GM18526 (cell line): ENCODE results near the gene FMNL2.

Experiments used
- POLR2A ChIP-seq: IDR thresholded peaks from 3 replicates; pipeline ENCODE4 v1.6.1; 2011; ENCODE audit not compliant: insufficient read length; ENCODE audit errors: extremely low read depth

Gene FMNL2

DNA sequence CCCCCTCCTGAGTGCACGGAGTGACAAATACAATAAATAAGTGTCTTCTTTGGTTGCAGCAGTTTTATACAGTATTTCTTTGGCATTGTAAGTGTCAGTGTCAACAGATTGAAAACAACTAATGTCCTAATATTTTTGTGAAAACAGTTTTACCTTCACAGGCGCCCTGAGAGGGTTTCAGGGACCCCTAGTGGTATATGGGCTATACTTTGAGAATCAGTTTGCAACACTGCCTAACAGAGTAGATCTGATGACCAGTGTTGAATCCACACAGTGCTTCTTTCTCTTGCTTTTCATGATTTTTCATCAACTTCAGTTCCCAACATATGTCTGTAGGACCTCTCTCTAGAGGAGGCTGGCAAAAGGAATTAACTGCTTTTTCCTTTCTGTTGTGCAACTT is 220.1 kb downstream of the FMNL2 start:
- no peak for TF ChIP-seq POLR2A

DNA sequence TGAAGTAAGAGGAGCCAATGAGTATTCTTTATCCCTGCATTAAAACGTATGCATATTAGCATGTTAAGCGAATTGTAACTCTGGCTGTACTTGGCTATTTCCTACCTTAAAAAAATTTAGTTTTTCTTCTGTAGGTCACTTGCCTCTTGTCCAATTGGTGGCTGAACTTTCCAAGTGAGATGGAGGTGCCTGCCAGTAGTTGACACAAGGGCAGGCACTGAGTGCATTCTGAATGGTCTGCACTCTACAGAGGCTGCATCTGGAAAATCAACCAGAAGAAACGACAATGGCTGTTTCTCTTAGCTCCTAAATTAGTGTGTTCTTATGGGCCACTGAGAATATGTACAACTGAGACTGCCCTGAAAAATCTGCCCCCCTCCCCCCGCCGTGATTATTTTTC is 221.5 kb downstream of the FMNL2 start:
- no peak for TF ChIP-seq POLR2A

DNA sequence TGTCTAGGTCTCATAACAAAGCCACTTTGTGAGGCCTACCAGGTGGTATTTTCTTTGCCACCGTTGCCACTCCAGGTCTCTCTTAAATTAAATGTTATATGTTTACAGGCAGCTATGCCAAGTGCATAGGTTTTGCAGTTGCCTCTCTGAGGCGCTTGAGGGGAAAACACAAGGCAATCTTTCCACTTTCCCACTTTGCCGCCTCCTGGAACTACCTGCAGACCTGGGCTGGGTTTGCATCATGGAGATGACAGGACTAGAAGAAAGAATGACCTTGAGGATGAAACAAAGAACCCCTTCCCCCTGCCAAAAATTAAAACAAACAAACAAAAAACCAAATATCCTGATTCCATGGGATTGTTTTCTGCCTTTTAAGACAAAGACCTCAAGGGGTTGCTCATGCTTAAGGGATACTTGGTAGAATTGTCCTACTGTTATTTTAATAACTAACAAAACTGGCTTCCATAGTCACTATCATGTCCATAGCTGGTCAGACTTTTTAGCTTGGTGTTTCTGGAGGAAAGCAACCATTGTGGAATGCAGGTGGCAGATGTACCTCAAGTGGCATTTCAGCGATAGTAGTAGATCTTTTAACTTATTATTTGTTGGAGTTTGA is 222.4 kb downstream of the FMNL2 start:
- no peak for TF ChIP-seq POLR2A

DNA sequence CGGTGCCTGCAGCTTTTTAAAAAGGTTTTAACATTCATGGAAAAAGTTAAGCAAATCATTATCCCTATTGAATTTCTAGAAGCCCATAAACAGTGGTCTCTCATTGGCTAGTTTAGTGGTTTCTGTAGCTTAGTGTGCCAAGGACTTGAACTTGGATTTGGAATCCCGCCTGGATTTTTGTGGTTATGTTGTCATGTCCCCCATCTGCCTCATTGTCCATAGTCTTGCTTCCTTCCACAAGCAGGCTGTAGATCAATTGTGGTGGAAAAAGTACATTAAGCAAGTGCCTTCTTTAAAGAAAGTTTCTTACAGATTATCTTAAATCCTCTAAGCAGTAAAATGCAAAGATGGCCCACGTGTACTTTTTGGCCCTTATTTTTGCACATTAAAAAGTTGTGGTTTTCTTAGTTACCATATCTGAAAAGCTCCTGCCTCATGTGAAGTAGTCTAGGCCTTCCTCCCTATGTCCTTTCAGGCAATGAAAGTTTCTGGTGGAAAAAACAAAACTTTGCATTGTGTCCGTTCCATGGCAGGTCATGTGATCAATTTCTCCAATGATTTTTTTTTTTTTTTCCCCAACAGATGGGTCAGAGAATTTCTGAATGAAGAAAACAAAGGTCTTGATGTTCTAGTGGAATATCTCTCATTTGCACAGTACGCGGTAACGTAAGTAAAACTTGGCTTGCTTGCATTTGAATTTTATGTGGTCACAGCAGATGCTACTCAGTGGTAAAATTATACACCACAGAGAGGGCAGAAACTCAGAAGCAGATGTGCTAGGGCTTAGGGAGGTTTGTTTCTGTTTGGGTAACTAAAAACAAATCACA is 223.4 kb downstream of the FMNL2 start:
- no peak for TF ChIP-seq POLR2A

DNA sequence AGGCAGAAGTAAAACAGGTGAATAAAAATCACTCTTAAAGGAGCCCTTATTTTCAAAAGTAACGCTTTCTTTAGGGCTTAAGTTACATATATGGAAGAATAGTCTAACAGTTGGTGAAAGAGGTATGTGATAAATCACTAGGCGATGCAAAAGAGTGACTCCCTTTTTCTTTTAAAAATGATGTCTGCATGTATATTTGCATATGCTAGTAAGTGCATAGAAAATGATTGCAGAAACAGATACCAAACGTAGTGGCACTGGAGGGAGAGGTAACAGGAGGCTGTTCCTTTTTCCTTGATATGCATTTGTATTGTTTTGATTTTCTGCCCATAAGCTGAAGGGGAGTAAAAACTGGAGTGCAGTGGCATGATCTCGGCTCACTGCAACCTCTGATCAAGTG is 224.0 kb downstream of the FMNL2 start:
- TF ChIP-seq POLR2A = no peak

DNA sequence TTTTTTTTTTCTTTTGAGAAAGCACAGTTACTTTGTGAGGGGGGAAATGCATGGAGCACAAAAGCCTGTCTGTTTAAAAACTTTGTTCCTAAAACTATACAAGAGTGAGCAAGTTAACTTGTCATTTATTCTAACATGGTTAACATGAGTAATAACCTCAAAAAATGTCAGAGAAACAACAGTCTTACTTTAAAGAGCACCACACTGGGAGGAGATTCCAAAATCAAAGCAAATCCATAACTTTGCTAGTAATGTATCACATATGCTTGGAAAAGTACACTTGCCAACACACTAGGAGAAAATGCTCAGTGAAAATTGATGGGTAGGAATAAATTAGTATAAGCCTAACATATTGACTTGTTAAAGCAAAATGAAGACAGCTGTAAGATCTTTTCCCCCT is 225.2 kb downstream of the FMNL2 start:
- TF ChIP-seq POLR2A = no peak

DNA sequence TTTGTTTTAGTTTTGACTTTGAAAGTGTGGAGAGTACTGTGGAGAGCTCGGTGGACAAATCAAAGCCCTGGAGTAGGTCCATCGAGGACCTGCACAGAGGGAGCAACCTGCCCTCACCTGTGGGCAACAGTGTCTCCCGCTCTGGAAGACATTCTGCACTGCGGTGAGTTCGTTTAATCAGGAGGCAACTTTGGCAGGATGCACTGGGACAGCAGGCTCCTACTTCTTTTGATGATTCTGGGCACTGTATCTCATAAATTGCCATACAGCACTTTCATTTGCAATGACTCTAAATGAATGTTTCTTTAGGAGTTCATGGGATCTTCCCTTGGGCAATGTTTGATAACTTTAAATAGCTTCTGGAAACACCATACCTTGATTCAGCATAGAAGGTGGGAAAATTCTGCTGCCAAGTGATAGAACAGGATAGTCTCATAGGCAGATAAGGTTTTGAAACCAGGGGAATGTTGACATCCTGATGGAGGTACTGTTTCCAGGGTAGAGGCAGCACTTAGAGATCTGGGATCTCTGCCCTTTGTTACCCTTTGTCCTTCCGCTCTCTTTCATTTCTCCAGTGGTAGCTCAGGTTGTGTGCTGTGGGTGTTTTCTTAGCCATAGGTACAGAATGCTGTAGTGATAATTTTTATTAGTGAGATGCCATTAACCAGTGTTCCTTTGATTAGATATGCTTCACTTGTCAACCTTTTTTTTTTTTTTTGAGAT is 226.1 kb downstream of the FMNL2 start:
- TF ChIP-seq POLR2A = no peak

DNA sequence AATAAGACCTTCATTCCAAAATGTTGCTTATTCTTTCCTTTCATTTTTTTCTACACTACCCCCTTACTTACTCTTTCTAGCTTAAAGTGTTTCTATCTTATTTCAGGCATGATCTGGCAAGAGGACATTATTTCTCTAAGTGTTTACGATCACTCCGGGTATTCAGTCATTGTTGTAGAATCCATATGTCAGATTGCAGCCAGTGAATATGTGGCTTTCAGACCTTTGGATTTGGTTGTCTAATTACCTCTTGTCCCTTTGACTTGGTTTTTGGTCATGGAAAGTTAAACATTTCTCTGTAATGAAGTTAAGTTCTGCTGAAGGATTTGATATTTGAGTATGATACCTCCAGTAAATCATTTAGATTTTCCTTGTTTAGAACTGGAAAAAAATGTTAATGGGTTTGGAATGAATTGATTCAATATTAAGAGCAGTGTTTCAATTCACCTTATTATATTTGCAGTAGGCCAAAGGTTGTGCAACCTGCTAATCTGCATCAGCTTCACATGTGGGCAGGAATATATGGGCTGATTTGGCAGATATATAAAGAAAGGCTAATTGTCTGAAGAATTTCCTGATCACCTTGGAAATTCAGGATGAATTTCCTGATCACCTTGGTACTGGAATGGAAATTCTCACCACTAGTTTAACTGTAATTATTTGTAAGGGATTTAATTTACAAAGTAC is 227.4 kb downstream of the FMNL2 start:
- no peak for TF ChIP-seq POLR2A

DNA sequence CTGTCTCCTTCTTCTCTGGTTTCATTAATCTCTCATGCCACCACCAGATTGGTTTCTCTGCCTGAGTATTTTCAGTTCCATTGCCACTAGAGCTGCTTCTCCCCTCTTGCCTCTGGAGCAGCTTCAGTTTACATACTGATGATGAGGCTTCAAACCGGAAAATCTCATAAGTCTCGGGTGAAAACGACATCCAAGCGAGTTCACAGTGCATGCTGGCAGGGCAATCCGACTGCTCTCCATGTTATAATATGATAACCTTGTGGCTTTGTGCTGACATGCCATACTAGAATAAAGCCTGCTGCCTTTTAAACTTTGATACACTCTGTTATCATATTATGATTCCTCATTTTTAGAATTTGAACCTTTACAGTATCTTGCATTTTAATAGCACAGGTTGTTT is 228.8 kb downstream of the FMNL2 start:
- TF ChIP-seq POLR2A = no peak

DNA sequence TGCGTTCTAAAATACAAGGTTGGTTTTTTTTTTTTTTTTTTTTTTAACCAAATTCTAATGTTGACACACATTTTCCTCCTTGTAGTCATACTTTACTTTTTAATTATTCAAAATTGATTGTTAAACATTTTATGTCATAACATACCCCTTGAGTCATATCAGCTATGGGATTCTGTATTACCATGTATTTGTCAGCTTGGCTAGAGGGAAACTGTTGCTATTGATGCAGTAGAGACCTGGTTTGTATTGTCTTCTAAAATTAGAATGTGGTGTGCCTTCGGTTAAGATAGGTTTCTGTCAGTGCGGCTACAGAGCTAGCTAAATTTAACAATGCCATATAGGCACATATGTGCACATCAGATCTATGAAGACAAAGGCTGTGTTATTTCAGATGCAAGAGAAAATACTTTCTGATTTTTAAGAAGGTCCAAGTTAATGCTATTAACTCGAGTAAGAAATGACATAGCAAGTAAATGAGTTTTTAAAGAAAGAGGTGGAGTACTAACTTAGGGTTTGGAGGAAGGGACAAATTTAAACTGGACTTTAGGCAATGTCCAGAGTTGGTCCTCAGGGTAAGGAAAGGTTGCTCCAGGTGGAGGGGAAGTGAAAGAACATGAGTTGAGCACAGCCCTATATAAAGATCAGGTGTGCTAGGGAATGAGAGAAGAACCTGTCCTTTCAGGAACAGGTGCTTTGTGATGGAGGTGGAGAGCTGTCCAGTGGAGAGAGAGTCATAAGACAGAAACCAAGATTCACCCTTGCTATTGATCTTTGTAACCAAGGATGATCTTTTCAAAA is 230.0 kb downstream of the FMNL2 start:
- TF ChIP-seq POLR2A = no peak

DNA sequence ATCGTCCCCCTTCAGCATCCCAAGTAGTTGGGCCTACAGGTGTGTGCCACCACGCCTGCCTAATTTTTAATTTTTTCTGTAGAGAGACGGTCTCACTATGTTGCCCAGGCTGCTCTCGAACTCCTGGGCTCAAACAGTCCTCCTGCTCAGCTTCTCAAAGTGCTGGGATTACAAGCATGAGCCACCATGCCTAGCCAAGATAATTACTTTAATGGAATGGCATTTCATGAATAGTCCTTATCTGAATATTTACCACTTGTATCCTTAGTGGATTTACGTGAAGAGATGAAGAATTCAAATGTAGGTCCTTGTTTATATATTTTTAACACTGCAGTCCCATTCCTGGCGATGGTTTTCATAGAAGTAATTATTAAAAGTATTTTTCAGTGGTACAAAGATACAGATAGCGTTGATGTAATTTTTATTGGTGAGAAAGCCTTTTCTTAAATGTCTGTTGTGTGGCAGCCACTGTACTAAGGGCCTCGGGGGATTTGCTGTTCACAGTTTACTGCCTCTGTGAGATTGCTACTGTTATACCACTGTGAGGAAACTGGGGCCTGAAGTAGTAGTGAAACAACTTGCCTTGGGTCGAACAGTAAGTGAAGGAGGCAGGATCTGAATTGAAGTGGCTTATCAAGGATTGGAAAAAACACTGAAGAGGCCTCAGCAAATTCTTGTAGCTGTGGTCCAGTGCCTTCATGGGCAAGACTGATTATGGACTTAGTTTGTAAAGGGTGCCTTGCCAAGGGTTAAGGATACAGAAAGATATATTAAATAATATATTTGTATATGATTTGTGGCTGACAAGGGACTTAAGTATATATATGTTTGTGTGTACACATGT is 231.1 kb downstream of the FMNL2 start:
- no peak for TF ChIP-seq POLR2A

DNA sequence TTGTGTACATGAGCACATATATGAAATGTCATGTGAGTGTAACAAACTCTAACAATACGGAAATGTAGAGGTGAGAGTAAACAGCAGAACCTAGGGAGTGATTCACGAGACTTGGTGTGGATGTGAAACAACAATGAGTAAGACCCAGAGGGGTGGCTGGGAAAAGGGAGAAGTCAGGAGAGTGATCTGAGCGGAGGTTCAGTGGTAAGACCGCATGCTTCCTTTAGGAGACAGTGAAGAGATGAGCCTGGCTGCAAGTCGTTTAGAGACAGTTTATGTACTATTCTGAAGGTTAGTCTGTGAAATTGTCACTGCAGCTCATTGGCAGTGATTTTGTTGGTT is 231.7 kb downstream of the FMNL2 start:
- no peak for TF ChIP-seq POLR2A

DNA sequence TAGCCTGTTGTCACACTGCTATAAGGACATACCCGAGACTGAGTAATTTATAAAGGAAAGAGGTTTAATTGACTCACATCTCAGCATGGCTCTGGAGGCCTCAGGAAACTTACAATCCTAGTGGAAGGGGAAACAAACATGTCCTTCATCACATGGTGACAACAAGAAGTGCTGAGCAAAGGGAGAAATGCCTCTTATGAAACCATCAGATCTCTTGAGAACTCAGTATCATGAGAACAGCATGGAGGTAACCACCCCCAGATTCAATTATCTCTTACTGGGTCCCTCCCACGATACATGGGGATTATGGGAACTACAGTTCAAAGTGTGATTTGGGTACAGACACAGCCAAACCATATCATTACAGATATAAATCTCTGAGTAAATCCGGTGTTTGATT is 233.6 kb downstream of the FMNL2 start:
- TF ChIP-seq POLR2A = no peak

DNA sequence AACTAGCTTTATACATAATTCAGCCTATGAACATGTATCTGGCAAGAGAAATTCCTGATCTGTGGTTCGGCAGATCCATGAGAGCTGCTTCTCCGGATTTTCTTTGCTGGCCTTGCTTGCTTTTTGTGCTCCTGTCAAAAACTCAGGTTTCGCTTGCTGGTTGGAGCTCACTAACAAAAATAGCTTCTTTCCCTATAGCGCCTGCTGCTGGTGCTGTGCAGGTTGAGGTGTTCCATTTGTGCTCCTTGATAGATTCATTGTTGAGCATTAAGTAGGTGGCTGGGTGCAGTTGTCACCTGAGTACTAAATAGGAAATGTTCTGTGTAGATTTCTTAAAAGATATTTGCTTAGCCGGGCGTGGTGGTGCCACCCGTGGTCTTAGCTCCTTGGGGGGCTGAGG is 234.2 kb downstream of the FMNL2 start:
- no peak for TF ChIP-seq POLR2A

DNA sequence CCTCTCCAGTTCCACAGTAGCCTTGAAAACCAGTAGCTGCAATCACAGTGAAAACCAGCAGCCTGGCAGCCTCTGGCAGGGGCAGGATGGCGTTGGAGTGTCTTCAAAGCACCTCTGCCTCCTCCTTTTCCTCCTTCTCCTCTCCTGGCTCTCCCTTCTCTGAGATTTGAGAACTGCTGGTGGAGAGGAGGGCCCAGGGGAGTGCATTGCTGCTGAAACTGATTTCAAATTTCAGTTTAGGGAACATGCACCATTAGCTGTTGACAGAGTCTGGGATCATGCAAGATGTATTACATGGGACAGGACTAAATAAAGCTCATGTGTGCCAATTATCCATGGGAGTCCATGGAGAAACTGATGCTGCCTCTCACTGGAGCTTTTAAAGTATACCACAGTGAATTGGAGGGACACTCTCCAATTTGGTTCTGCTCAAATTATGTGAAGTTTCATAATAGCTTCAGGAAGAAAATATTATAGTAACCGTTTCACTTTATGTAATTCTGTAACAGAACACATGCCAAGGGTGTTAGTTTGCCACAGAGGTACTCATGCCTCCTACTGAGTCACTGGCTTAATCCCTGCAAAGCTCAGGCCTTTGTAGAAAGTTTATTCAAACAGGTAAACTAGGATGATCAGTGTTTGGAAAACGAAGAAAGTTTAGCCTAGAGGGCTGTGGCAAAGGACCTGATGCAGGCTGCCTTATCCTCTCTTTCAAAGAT is 236.2 kb downstream of the FMNL2 start:
- no peak for TF ChIP-seq POLR2A
